ENCODE data around the gene NDUFB8.

Gene NDUFB8

GRCh38 chr10:100569687-100570481 lies 40.2 kb upstream of the NDUFB8 start:
- DNase-seq (ENCODE audit: low read depth in 2 of 2): no peak
- H3K4me3 ChIP-seq (replicated peaks in 1 of 2; ENCODE audit: low read depth in 2 of 2, low read length in 2 of 2): no peak overlapping the region

GRCh38 chr10:100568912-100569311 lies 39.2 kb upstream of the NDUFB8 start:
- no peak overlapping the region for H3K4me3 ChIP-seq (replicated peaks in 1 of 2; ENCODE audit: low read depth in 2 of 2, low read length in 2 of 2)
- DNase-seq (ENCODE audit: low read depth in 2 of 2): no peak
- TF ChIP-seq, protein P1, sequence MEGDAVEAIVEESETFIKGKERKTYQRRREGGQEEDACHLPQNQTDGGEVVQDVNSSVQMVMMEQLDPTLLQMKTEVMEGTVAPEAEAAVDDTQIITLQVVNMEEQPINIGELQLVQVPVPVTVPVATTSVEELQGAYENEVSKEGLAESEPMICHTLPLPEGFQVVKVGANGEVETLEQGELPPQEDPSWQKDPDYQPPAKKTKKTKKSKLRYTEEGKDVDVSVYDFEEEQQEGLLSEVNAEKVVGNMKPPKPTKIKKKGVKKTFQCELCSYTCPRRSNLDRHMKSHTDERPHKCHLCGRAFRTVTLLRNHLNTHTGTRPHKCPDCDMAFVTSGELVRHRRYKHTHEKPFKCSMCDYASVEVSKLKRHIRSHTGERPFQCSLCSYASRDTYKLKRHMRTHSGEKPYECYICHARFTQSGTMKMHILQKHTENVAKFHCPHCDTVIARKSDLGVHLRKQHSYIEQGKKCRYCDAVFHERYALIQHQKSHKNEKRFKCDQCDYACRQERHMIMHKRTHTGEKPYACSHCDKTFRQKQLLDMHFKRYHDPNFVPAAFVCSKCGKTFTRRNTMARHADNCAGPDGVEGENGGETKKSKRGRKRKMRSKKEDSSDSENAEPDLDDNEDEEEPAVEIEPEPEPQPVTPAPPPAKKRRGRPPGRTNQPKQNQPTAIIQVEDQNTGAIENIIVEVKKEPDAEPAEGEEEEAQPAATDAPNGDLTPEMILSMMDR (IDR thresholded peaks at IDR 0.05; ENCODE audit: low read depth, low read length): no peak

More at GRCh38 chr10:100569687-100570481, 40.2 kb upstream of the NDUFB8 start:
- TF ChIP-seq, protein P1 (IDR thresholded peaks at IDR 0.05; ENCODE audit: low read depth, low read length): no peak

GRCh38 chr10:100567826-100568225 lies 38.2 kb upstream of the NDUFB8 start:
- TF ChIP-seq, protein P1 (IDR thresholded peaks at IDR 0.05; ENCODE audit: low read depth, low read length): no peak
- DNase-seq (ENCODE audit: low read depth in 2 of 2): no peak
- H3K4me3 ChIP-seq (replicated peaks in 1 of 2; ENCODE audit: low read depth in 2 of 2, low read length in 2 of 2): no peak overlapping the region

- TF ChIP-seq, protein P1 (IDR thresholded peaks at IDR 0.05; ENCODE audit: low read depth, low read length): no peak
- DNase-seq (ENCODE audit: low read depth in 2 of 2): no peak
- H3K4me3 ChIP-seq (replicated peaks in 1 of 2; ENCODE audit: low read depth in 2 of 2, low read length in 2 of 2): no peak overlapping the region
These were observed 37.6 kb upstream of the NDUFB8 start for GRCh38 chr10:100567249-100567648.

DNA sequence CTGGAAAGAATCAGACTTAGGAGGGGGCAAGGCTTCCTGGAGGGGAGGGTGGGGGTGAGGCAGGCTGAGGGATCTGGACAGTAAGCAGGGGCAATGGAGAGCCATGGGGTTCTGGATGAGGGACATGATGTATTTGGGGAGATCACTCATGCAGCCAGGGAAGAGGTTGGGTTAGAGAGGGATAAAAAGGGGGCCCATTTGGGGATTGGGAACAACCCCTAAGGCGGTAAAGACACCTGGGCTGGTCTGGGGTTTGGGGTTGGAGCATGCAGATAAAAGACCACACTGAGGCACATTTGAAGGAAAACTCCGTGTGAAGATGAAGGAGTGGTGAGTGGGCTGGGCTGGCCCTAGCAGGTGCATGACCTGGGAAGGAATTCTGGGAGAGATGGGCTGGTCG lies 36.9 kb upstream of the NDUFB8 start:
- DNase-seq (ENCODE audit: low read depth in 2 of 2): no peak
- TF ChIP-seq, protein P1 (IDR thresholded peaks at IDR 0.05; ENCODE audit: low read depth, low read length): no peak
- no peak overlapping the region for H3K4me3 ChIP-seq (replicated peaks in 1 of 2; ENCODE audit: low read depth in 2 of 2, low read length in 2 of 2)

DNA sequence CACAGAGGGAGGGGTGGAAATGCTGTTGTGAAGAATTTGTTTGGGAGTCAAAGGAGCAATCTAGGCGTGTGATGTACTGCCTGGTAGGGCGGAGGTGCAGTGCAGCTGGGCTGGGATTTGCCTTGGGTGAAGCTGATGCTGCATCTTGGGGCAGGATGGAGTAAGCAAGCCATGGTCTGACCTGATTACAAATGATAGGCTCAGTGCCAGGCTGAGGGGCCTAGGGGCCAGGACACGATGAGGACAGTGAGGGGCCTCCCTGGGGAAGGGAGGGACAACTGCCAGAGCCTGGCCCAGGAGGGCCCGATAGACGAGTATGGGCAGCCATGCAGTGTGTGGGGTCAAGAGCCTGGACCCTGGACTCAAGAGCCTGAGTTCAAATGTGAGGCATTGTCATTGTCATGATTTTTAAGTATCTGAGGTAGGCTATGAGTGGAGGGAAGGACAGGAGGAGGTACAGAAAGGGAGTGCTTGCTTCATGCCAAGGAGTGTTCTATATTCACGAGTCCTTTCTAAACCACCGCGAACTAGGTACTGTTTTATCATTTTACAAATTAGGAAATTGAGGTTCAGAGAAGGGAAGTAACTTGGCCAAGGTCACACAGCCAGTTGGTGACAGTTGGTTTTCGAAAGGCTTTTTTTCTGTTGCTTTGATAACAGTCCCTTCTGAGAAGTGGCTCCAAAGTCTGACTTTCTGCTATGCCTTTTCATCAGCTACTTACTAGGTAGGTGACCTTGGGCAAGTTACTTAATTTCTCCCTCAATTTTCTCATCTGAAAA lies 35.7 kb upstream of the NDUFB8 start:
- H3K4me3 ChIP-seq (replicated peaks in 1 of 2; ENCODE audit: low read depth in 2 of 2, low read length in 2 of 2): no peak overlapping the region
- TF ChIP-seq, protein P1 (IDR thresholded peaks at IDR 0.05; ENCODE audit: low read depth, low read length): no peak
- no peak for DNase-seq (ENCODE audit: low read depth in 2 of 2)
